ENCODE results near the gene ENTREP3.
"Not testable (repeated sequence)": the region's sequence is repeated elsewhere in the genome, so short reads cannot be mapped to it uniquely, and the experiment has no call there.

ENTREP3 gene

GRCh38 chr1:155250633-155251449, 4.4 kb downstream of the ENTREP3 start:
- DNase-seq (ENCODE audit: low read depth): peak; percentile 93

- DNase-seq (ENCODE audit: low read depth): no peak
These were observed 5.0 kb downstream of the ENTREP3 start for GRCh38 chr1:155250246-155250632.

GRCh38 chr1:155247667-155248553, 7.4 kb downstream of the ENTREP3 start:
- DNase-seq (ENCODE audit: low read depth): no peak

GRCh38 chr1:155246796-155247195, 8.5 kb downstream of the ENTREP3 start:
- DNase-seq (ENCODE audit: low read depth): not testable (repeated sequence)

- DNase-seq (ENCODE audit: low read depth): no peak
These were observed 10.1 kb downstream of the ENTREP3 start for GRCh38 chr1:155245163-155245524.

- DNase-seq (ENCODE audit: low read depth): peak; percentile 94
These were observed 10.7 kb downstream of the ENTREP3 start for GRCh38 chr1:155244368-155245162.

GRCh38 chr1:155242805-155243358, 12.4 kb downstream of the ENTREP3 start:
- no peak for DNase-seq (ENCODE audit: low read depth)

- no peak for DNase-seq (ENCODE audit: low read depth)
These were observed 13.4 kb downstream of the ENTREP3 start for GRCh38 chr1:155241841-155242264.

- peak; percentile 29 for DNase-seq (ENCODE audit: low read depth)
These were observed 14.1 kb downstream of the ENTREP3 start for GRCh38 chr1:155241069-155241679.

- no peak for DNase-seq (ENCODE audit: low read depth)
These were observed 18.8 kb downstream of the ENTREP3 start for GRCh38 chr1:155236451-155236850.

- DNase-seq (ENCODE audit: low read depth): not testable (repeated sequence)
These were observed 19.9 kb downstream of the ENTREP3 start for GRCh38 chr1:155235375-155235774.

- DNase-seq (ENCODE audit: low read depth): not testable (repeated sequence)
These were observed 21.8 kb downstream of the ENTREP3 start for GRCh38 chr1:155233502-155233901.

- DNase-seq (ENCODE audit: low read depth): not testable (repeated sequence)
These were observed 23.0 kb downstream of the ENTREP3 start for GRCh38 chr1:155232001-155232978.

- not testable (repeated sequence) for DNase-seq (ENCODE audit: low read depth)
These were observed 24.0 kb downstream of the ENTREP3 start for GRCh38 chr1:155231302-155231701.

- no peak for DNase-seq (ENCODE audit: low read depth)
These were observed 27.2 kb downstream of the ENTREP3 start for GRCh38 chr1:155228096-155228427.

GRCh38 chr1:155227261-155228095, 27.8 kb downstream of the ENTREP3 start:
- DNase-seq (ENCODE audit: low read depth): peak; percentile 96

GRCh38 chr1:155226910-155227260, 28.4 kb downstream of the ENTREP3 start:
- DNase-seq (ENCODE audit: low read depth): peak; percentile 20

GRCh38 chr1:155226188-155226909, 28.9 kb downstream of the ENTREP3 start:
- peak; percentile 61 for DNase-seq (ENCODE audit: low read depth)

- DNase-seq (ENCODE audit: low read depth): not testable (repeated sequence)
These were observed 29.9 kb downstream of the ENTREP3 start for GRCh38 chr1:155225404-155225759.
